SJSA1 (cell line): Measurements from ENCODE around the gene SLC2A9. TPM values are rescaled to one million over a fixed set of nuclear protein-coding genes. Genes with fewer than 3 reads are reported as not detected.
"Not testable (repeated sequence)": the region's sequence is repeated elsewhere in the genome, so short reads cannot be mapped to it uniquely, and the experiment has no call there.

Experiments used
- DNase-seq, 2 experiments: peaks; one replicate each; pipeline ENCODE4 v3.0.0-alpha.2; 2015 to 2020; ENCODE audit warnings: low spot score in 2 of 2, low read depth in 1 of 2
- H3K27ac ChIP-seq: fragments of 250-450 bp; sonication (Bioruptor Pico); 2 replicates; pipeline ENCODE4 v1.5.1; 2020; ENCODE audit warnings: mild to moderate bottlenecking, moderate library complexity
- H3K27me3 ChIP-seq: fragments of 250-450 bp; sonication (Bioruptor Pico); replicated peaks from 2 replicates; pipeline ENCODE4 v1.5.1; 2020; ENCODE audit warnings: mild to moderate bottlenecking, moderate library complexity
- H3K36me3 ChIP-seq: fragments of 250-450 bp; sonication (Bioruptor Pico); 2 replicates; pipeline ENCODE4 v1.5.1; 2020; ENCODE audit warnings: mild to moderate bottlenecking
- H3K4me1 ChIP-seq: fragments of 250-450 bp; sonication (Bioruptor Pico); replicated peaks from 2 replicates; pipeline ENCODE4 v1.6.1; 2021; ENCODE audit warnings: mild to moderate bottlenecking
- H3K4me3 ChIP-seq: fragments of 250-450 bp; sonication (Bioruptor Pico); 2 replicates; pipeline ENCODE4 v1.5.1; 2020; ENCODE audit warnings: mild to moderate bottlenecking
- H3K9me3 ChIP-seq: fragments of 250-450 bp; sonication (Bioruptor Pico); replicated peaks from 2 replicates; pipeline ENCODE4 v1.5.1; 2020; ENCODE audit warnings: mild to moderate bottlenecking
- total RNA-seq: library from RNA; depleted of rRNA; stranded (reverse); fragments of >200 nt; shearing (Covaris generic); gene quantifications from 2 replicates; pipeline ENCODE4 v1.2.3, GENCODE V29; 2014

SLC2A9 gene
- total RNA-seq, 1 experiment from 2014 or later, result not detected

DNA sequence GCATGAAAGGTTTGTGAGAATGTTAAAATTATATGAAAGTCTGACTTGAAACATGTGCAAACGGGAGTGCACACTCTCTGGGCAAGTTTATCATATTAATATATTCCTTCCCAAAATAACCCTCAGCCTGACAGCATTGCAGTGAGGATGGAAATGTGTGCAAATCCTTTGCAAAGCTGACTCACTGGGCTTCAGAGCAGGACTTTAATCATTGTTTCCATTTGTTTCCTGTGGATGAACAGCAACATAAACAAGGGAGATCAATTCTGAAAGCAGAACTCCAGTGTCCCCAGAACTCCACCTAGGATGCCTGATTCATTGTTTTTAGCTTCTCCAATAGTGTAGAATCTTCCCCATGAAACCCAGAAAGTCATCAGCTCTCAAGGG is 32.9 kb downstream of the SLC2A9 start:
- H3K27me3 ChIP-seq, result no peaks in the 10 kb centered on the region
- H3K4me1 ChIP-seq, result no peaks in the 10 kb centered on the region
- H3K36me3 ChIP-seq, result no peaks in the 10 kb centered on the region
- no peak for DNase-seq
- H3K9me3 ChIP-seq, result no peaks in the 10 kb centered on the region
- H3K4me3 ChIP-seq, result no peak overlapping the region
- H3K27ac ChIP-seq, result no peak overlapping the region

DNA sequence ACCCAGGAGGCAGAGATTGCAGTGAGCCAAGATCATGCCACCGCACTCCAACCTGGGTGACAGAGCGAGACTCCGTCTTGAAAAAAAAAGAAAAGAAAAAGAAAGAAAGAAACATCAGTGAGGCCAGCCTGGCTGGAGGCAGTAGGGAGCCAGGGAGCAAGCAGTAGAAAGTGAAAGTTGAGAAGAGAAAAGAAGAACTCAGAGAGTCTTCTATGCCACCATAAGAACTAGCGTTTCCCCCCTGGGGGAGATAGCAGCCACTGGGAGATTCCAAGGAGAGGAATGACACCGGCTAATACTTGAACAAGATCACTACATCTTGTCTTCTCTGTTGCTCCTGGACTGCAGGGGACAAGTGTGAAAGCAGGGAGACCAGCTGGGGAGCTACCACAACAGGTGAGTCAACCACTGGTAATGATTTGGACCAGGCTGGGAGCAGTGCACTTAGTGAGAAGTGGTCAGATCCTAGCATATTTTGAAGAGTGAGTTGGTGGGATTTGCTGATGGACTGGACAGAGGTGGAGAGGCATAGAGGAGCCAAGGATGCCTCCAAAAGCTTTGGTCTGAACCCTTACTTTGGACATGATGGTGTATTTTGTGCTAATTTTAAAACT is 33.4 kb downstream of the SLC2A9 start:
- Histone ChIP-seq H3K9me3 (no peaks in the 10 kb centered on the region), H3K4me1 (no peaks in the 10 kb centered on the region), H3K36me3 (no peaks in the 10 kb centered on the region), H3K27ac (no peak overlapping the region), H3K4me3 (no peak overlapping the region), H3K27me3 (no peaks in the 10 kb centered on the region)
- no peak for DNase-seq

- DNase-seq, result no peak
- no peaks in the 10 kb centered on the region for H3K9me3 ChIP-seq
- no peak overlapping the region for H3K4me3 ChIP-seq
- H3K27me3 ChIP-seq, result no peaks in the 10 kb centered on the region
- H3K27ac ChIP-seq, result no peak overlapping the region
- H3K4me1 ChIP-seq, result no peaks in the 10 kb centered on the region
- no peaks in the 10 kb centered on the region for H3K36me3 ChIP-seq
These were observed 36.7 kb downstream of the SLC2A9 start for GRCh38 chr4:9984621-9985020.

GRCh38 chr4:9983211-9983610 is 38.1 kb downstream of the SLC2A9 start:
- no peaks in the 10 kb centered on the region for H3K4me1 ChIP-seq
- no peak overlapping the region for H3K27ac ChIP-seq
- no peak overlapping the region for H3K4me3 ChIP-seq
- no peaks in the 10 kb centered on the region for H3K36me3 ChIP-seq
- no peaks in the 10 kb centered on the region for H3K9me3 ChIP-seq
- no peak for DNase-seq
- no peaks in the 10 kb centered on the region for H3K27me3 ChIP-seq

GRCh38 chr4:9981899-9982298 is 39.4 kb downstream of the SLC2A9 start:
- not testable (repeated sequence) for H3K4me3 ChIP-seq, H3K27ac ChIP-seq, H3K9me3 ChIP-seq, DNase-seq, H3K27me3 ChIP-seq, H3K4me1 ChIP-seq, H3K36me3 ChIP-seq

GRCh38 chr4:9980898-9981297 is 40.4 kb downstream of the SLC2A9 start:
- no peaks in the 10 kb centered on the region for H3K4me1 ChIP-seq
- H3K27ac ChIP-seq, result no peak overlapping the region
- H3K27me3 ChIP-seq, result no peaks in the 10 kb centered on the region
- no peaks in the 10 kb centered on the region for H3K9me3 ChIP-seq
- no peak for DNase-seq
- H3K4me3 ChIP-seq, result no peak overlapping the region
- H3K36me3 ChIP-seq, result no peaks in the 10 kb centered on the region

DNA sequence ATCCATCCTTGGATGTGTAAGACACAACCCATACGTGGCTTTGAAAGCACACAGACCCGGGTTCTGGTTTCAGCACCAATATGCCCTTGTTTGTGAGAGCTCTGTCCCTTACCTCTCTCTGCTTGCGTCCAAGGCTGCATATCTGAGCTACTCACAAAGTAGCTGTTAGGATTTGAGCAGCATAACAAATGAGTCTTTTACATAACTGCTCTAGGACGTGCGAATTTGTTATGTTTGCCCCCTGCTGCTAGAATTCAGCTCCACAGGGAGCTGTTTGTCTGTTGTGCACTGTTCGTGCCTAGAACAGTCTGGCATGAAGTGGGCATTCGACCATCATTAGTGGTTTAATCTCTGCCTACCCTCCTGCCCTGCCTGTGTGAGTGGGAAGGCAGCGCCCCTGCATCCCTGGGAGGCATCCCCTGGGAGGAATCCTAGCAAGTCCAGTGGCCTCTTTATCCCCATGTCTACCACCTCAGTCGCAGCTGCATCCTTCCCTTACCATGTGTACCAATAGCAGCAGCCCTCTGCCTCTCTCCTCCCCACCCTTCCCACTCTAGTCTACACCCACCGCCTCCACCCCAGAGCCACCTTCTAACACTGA is 42.1 kb downstream of the SLC2A9 start:
- no peak overlapping the region for H3K27ac ChIP-seq
- no peaks in the 10 kb centered on the region for H3K9me3 ChIP-seq
- DNase-seq, result no peak
- H3K4me3 ChIP-seq, result no peak overlapping the region
- H3K36me3 ChIP-seq, result no peaks in the 10 kb centered on the region
- H3K27me3 ChIP-seq, result no peaks in the 10 kb centered on the region
- H3K4me1 ChIP-seq, result no peaks in the 10 kb centered on the region

DNA sequence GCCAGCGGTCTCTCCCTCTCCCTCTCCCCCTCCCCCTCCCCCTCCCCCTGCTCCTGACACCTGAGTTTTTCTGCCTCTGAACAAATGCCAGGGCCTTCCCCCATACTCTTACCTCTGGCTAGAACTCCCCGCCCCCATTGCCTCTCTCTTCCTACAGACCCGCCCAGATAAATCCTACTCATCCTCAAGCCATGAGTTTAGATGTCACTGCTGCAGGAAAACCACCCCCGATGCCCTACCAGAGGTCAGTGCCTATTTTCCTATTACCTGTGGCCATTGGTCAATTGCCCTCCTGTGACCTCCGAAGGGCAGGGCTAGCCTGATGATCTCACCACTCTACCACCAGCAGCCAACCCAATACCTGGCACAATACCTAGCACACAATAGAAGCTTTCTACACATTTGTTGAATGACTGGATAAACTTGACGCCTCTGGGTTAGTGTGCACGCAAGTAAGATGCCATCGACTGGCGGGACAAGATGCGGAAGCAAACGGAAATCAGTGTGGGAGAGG is 43.7 kb downstream of the SLC2A9 start:
- DNase-seq, result no peak
- Histone ChIP-seq H3K36me3 (no peaks in the 10 kb centered on the region), H3K9me3 (no peaks in the 10 kb centered on the region), H3K4me1 (no peaks in the 10 kb centered on the region), H3K4me3 (no peak overlapping the region), H3K27me3 (no peaks in the 10 kb centered on the region), H3K27ac (no peak overlapping the region)

DNA sequence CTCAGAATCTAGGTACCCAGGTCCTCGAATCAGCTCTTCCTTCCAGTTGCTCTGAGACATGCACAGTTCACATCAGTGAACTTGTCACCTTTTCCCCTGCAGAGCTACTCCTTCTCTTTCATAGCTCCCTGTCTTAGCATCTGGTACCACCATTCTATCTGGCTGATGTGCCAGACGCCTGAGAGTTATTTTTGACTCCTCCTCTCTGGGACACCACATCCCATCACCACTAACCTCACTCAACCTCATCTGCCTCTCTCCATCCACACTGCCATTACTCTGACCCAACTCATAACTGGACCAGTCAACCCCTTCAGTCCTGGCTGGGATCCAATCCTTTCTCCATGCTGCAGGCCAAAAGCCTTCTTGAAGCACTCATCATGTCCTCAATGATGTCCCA is 44.5 kb downstream of the SLC2A9 start:
- no peak overlapping the region for H3K4me3 ChIP-seq
- H3K27ac ChIP-seq, result no peak overlapping the region
- DNase-seq, result no peak
- no peaks in the 10 kb centered on the region for H3K36me3 ChIP-seq
- H3K27me3 ChIP-seq, result no peaks in the 10 kb centered on the region
- no peaks in the 10 kb centered on the region for H3K9me3 ChIP-seq
- H3K4me1 ChIP-seq, result no peaks in the 10 kb centered on the region

DNA sequence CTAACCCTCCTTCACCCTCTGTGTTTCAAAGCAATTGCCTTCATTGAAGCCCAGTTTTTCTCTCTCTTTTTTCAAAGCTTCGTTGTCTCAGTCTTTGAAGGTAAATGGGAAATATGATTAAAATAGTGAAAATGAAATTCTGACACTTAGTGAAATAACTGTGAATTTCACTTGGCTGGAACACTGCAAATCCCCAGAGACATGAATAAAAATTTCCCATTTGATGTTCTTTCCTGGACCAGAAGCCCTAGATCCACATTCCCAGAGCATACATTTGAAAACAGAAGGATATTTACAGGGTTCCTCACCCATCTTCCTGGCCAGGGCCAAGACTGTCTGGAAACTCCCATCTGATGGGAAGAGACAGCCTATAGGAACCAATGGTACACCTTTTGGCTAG is 45.0 kb downstream of the SLC2A9 start:
- H3K36me3 ChIP-seq, result no peaks in the 10 kb centered on the region
- DNase-seq, result no peak
- no peaks in the 10 kb centered on the region for H3K27me3 ChIP-seq
- no peak overlapping the region for H3K27ac ChIP-seq
- H3K4me1 ChIP-seq, result no peaks in the 10 kb centered on the region
- no peak overlapping the region for H3K4me3 ChIP-seq
- H3K9me3 ChIP-seq, result no peaks in the 10 kb centered on the region

DNA sequence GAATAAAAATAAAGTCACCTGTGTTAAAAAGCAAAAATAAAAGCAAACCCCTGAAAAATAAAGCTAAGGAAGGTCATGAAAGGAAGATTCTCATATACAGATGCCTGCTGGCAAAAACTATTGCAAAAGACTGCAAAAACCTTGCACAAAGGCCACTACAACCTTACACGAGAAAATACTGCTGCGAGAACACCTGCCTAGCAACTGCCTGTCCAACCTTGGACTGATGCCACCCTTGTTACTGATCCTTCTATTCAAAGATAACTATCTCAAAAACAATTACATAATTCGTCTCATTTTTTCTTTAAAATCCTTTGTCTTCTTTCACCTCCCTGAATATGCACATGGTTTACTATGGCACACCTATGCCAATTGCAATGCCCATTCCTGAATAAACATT is 49.6 kb downstream of the SLC2A9 start:
- Histone ChIP-seq H3K4me3 (no peak overlapping the region), H3K36me3 (no peaks in the 10 kb centered on the region), H3K27ac (no peak overlapping the region), H3K27me3 (no peaks in the 10 kb centered on the region), H3K9me3 (no peaks in the 10 kb centered on the region), H3K4me1 (no peaks in the 10 kb centered on the region)
- DNase-seq, result no peak

GRCh38 chr4:9970399-9971011 is 50.8 kb downstream of the SLC2A9 start:
- no peak for DNase-seq
- Histone ChIP-seq H3K4me1 (no peaks in the 10 kb centered on the region), H3K27me3 (no peaks in the 10 kb centered on the region), H3K4me3 (no peak overlapping the region), H3K36me3 (no peaks in the 10 kb centered on the region), H3K9me3 (no peaks in the 10 kb centered on the region), H3K27ac (no peak overlapping the region)

GRCh38 chr4:9969526-9970398 is 51.5 kb downstream of the SLC2A9 start:
- no peak for DNase-seq
- H3K4me1 ChIP-seq, result no peaks in the 10 kb centered on the region
- no peak overlapping the region for H3K27ac ChIP-seq
- no peak overlapping the region for H3K4me3 ChIP-seq
- H3K27me3 ChIP-seq, result no peaks in the 10 kb centered on the region
- no peaks in the 10 kb centered on the region for H3K36me3 ChIP-seq
- no peaks in the 10 kb centered on the region for H3K9me3 ChIP-seq

GRCh38 chr4:9968472-9968871 is 52.8 kb downstream of the SLC2A9 start:
- no peak for DNase-seq
- Histone ChIP-seq H3K27me3 (no peaks in the 10 kb centered on the region), H3K9me3 (no peaks in the 10 kb centered on the region), H3K4me3 (no peak overlapping the region), H3K36me3 (no peaks in the 10 kb centered on the region), H3K4me1 (no peaks in the 10 kb centered on the region), H3K27ac (no peak overlapping the region)
